H1 (cell line): ENCODE data around the gene ANKRD66. TPM values are rescaled to one million over a fixed set of nuclear protein-coding genes. Genes with fewer than 3 reads are reported as not detected.

Experiments used
- CTCF ChIA-PET: fragments of 300-600 bp; sonication (Branson Sonifier 250); formaldehyde crosslinking; loops from one replicate; lab custom pipeline; 2021; ENCODE audit not compliant: partially characterized antibody; lab: Charles Lee
- POLR2A ChIA-PET: fragments of 300-600 bp; sonication (Branson Sonifier 250); formaldehyde crosslinking; loops from one replicate; lab custom pipeline; 2021; ENCODE audit warnings: inconsistent platforms; ENCODE audit not compliant: partially characterized antibody; lab: Charles Lee
- DNase-seq, 2 experiments: peaks; one replicate each; pipeline versions ENCODE4 v3.0.0 to v3.0.0-alpha.2; 2010 to 2022; ENCODE audit warnings: low spot score in 2 of 2, low read depth in 1 of 2, mixed read lengths in 1 of 2
- FAIRE-seq: peaks from 2 replicates; lab custom pipeline; 2011; peaks lifted over from hg19 to GRCh38; lab: Jason Lieb, UNC
- H2AFZ ChIP-seq: 2 replicates; pipeline ENCODE4 v1.8.1; 2012; ENCODE audit warnings: low read length, inconsistent platforms
- H2AK5ac ChIP-seq: 2 replicates; pipeline ENCODE4 v1.6.1; 2013; ENCODE audit warnings: low read depth, low read length
- H2BK120ac ChIP-seq: replicated peaks from 2 replicates; pipeline ENCODE3; 2013; ENCODE audit warnings: low read depth, low read length, inconsistent platforms
- H2BK12ac ChIP-seq: 2 replicates; pipeline ENCODE4 v1.6.1; 2013; ENCODE audit warnings: low read depth, low read length
- H2BK15ac ChIP-seq: 2 replicates; pipeline ENCODE4 v1.6.1; 2013; ENCODE audit warnings: low read length
- H2BK20ac ChIP-seq: 2 replicates; pipeline ENCODE4 v1.6.1; 2013; ENCODE audit warnings: low read length
- H2BK5ac ChIP-seq: 2 replicates; pipeline ENCODE4 v1.6.1; 2013; ENCODE audit warnings: low read depth, low read length
- H3K14ac ChIP-seq: 2 replicates; pipeline ENCODE4 v1.6.1; 2013; ENCODE audit warnings: inconsistent platforms; ENCODE audit not compliant: insufficient read length
- H3K18ac ChIP-seq: 2 replicates; pipeline ENCODE4 v1.6.1; 2013; ENCODE audit warnings: low read length; ENCODE audit errors: extremely low read depth
- H3K23ac ChIP-seq: 2 replicates; pipeline ENCODE4 v1.6.1; 2013; ENCODE audit warnings: inconsistent platforms; ENCODE audit not compliant: insufficient read length
- H3K23me2 ChIP-seq: 2 replicates; pipeline ENCODE4 v1.6.1; 2013; ENCODE audit warnings: low read depth, low read length
- H3K27ac ChIP-seq: 2 replicates; pipeline ENCODE4 v1.6.1; 2011; ENCODE audit warnings: low read depth, low read length, inconsistent platforms
- H3K27me3 ChIP-seq, 4 experiments: replicated peaks in 1 of 4; 1 replicate in 1 of 4; 2 replicates in 3 of 4; pipeline versions ENCODE4 v1.6.1 to v1.8.1; 2011 to 2013; ENCODE audit warnings: low read length in 3 of 4, mild to moderate bottlenecking in 3 of 4, inconsistent platforms in 2 of 4, mixed read lengths in 2 of 4, moderate library complexity in 1 of 4; ENCODE audit not compliant: control insufficient read depth in 3 of 4, insufficient read depth in 3 of 4; ENCODE audit errors: extremely low read depth in 1 of 4
- H3K36me3 ChIP-seq, 4 experiments: 2 replicates each; pipeline versions ENCODE4 v1.6.1 to v1.8.1; 2011 to 2013; ENCODE audit warnings: mild to moderate bottlenecking in 4 of 4, low read length in 3 of 4, moderate library complexity in 2 of 4, control low read depth in 1 of 4, inconsistent platforms in 1 of 4; ENCODE audit not compliant: insufficient read depth in 4 of 4, control insufficient read depth in 2 of 4
- H3K4ac ChIP-seq: replicated peaks from 2 replicates; pipeline ENCODE3; 2013; ENCODE audit warnings: low read length, low read depth, mixed read lengths, inconsistent platforms; ENCODE audit not compliant: insufficient read length
- H3K4me1 ChIP-seq, 4 experiments: replicated peaks in 1 of 4; 1 replicate in 1 of 4; 2 replicates in 3 of 4; pipeline versions ENCODE4 v1.6.1 to v1.8.1; 2011 to 2013; ENCODE audit warnings: low read length in 3 of 4, inconsistent platforms in 2 of 4, mixed read lengths in 1 of 4; ENCODE audit not compliant: insufficient read depth in 4 of 4, control insufficient read depth in 3 of 4
- H3K4me2 ChIP-seq, 2 experiments: 2 replicates each; pipeline versions ENCODE4 v1.6.1 to v1.8.1; 2011 to 2013; ENCODE audit warnings: low read depth in 2 of 2, low read length in 2 of 2, control low read depth in 1 of 2, inconsistent platforms in 1 of 2, mild to moderate bottlenecking in 1 of 2; ENCODE audit not compliant: insufficient read depth in 1 of 2
- H3K4me3 ChIP-seq, 4 experiments: fragments of 200-600, 300-600 bp in 1 of 4; sonication (generic), shearing (Covaris generic), sonication (Bioruptor Twin) in 1 of 4; 2 replicates each; pipeline versions ENCODE4 v1.5.1 to v1.8.1; 2011 to 2016; ENCODE audit warnings: low read length in 4 of 4, low read depth in 3 of 4, control low read depth in 2 of 4, inconsistent platforms in 2 of 4, mild to moderate bottlenecking in 2 of 4, mixed read lengths in 1 of 4, moderate library complexity in 1 of 4; ENCODE audit not compliant: insufficient read depth in 2 of 4; ENCODE audit errors: extremely low read depth in 1 of 4
- H3K56ac ChIP-seq: replicated peaks from 2 replicates; pipeline ENCODE3; 2013; ENCODE audit warnings: low read depth, mild to moderate bottlenecking, mixed read lengths, low read length, inconsistent platforms; ENCODE audit not compliant: insufficient read length
- H3K79me1 ChIP-seq: 2 replicates; pipeline ENCODE4 v1.6.1; 2013; ENCODE audit warnings: low read depth, low read length, control low read depth
- H3K79me2 ChIP-seq, 2 experiments: 2 replicates each; pipeline versions ENCODE4 v1.6.1 to v1.8.1; 2012 to 2013; ENCODE audit warnings: low read length in 2 of 2, mild to moderate bottlenecking in 2 of 2, inconsistent platforms in 1 of 2; ENCODE audit not compliant: insufficient read depth in 2 of 2, control insufficient read depth in 1 of 2
- H3K9ac ChIP-seq, 4 experiments: replicated peaks in 1 of 4; 1 replicate in 1 of 4; 2 replicates in 3 of 4; pipeline versions ENCODE4 v1.6.1 to v1.8.1; 2011 to 2013; ENCODE audit warnings: low read depth in 3 of 4, low read length in 3 of 4, control low read depth in 2 of 4, mild to moderate bottlenecking in 2 of 4, moderate library complexity in 2 of 4, inconsistent platforms in 1 of 4; ENCODE audit errors: extremely low read depth in 1 of 4
- H3K9me3 ChIP-seq, 2 experiments: 2 replicates each; pipeline versions ENCODE4 v1.6.1 to v1.8.1; 2012 to 2013; ENCODE audit warnings: mild to moderate bottlenecking in 2 of 2, moderate library complexity in 2 of 2, control low read depth in 1 of 2, inconsistent platforms in 1 of 2, low read depth in 1 of 2, low read length in 1 of 2, mixed read lengths in 1 of 2; ENCODE audit not compliant: insufficient read depth in 2 of 2
- H4K20me1 ChIP-seq, 2 experiments: replicated peaks in 1 of 2; 2 replicates each; pipeline versions ENCODE3 to v1.8.1; 2011 to 2013; ENCODE audit warnings: inconsistent platforms in 2 of 2, low read length in 2 of 2, mild to moderate bottlenecking in 1 of 2; ENCODE audit not compliant: insufficient read depth in 2 of 2, control insufficient read depth in 1 of 2
- H4K5ac ChIP-seq: 2 replicates; pipeline ENCODE4 v1.6.1; 2013; ENCODE audit warnings: low read length, low read depth, mixed read lengths, inconsistent platforms; ENCODE audit not compliant: insufficient read length
- H4K8ac ChIP-seq: 2 replicates; pipeline ENCODE4 v1.8.0; 2013; ENCODE audit warnings: mild to moderate bottlenecking, moderate library complexity, low read length, inconsistent platforms; ENCODE audit not compliant: insufficient read depth; ENCODE audit errors: extremely low read depth
- H4K91ac ChIP-seq: replicated peaks from 2 replicates; pipeline ENCODE3; 2013; ENCODE audit warnings: low read length, mixed read lengths, inconsistent platforms; ENCODE audit not compliant: insufficient read length
- BACH1 ChIP-seq: IDR thresholded peaks from 2 replicates; pipeline ENCODE4 v1.6.1; 2012; ENCODE audit warnings: low read length, improper control_type of control experiment
- CHD1 ChIP-seq: IDR thresholded peaks from 2 replicates; pipeline ENCODE4 v1.6.1; 2012; ENCODE audit warnings: low read depth, low read length, improper control_type of control experiment
- KDM5A ChIP-seq: fragments of 200-600 bp; IDR thresholded peaks from 2 replicates; pipeline ENCODE4 v1.7.1; 2012; ENCODE audit warnings: mild to moderate bottlenecking, low read length, inconsistent platforms, mixed read lengths
- RBBP5 ChIP-seq: IDR thresholded peaks from 2 replicates; pipeline ENCODE4 v1.7.1; 2012; ENCODE audit warnings: low read depth, mild to moderate bottlenecking, inconsistent platforms, low read length, moderate library complexity, borderline replicate concordance
- RFX5 ChIP-seq: IDR thresholded peaks from 2 replicates; pipeline ENCODE4 v1.6.1; 2011; ENCODE audit warnings: low read depth, low read length, improper control_type of control experiment, borderline replicate concordance
- SIRT6 ChIP-seq: IDR thresholded peaks from one replicate; pipeline ENCODE4 v1.7.1; 2012; ENCODE audit warnings: low read length, inconsistent platforms
- SP2 ChIP-seq: IDR thresholded peaks from 2 replicates; pipeline ENCODE4 v1.6.1; 2012; ENCODE audit warnings: mild to moderate bottlenecking, low read length, inconsistent platforms
- SRF ChIP-seq: IDR thresholded peaks from 2 replicates; pipeline ENCODE4 v1.6.1; 2011; ENCODE audit warnings: mild to moderate bottlenecking, low read depth, low read length, moderate library complexity
- YY1 ChIP-seq: IDR thresholded peaks from 2 replicates; pipeline ENCODE4 v1.6.1; 2011; ENCODE audit warnings: low read depth, mild to moderate bottlenecking, low read length
- WGBS, 2 experiments: shearing (Covaris generic) in 1 of 2; methylation state at CpG; one replicate each; pipeline versions ENCODE4 v1.1.6 to v1.1.7; 2013 to 2015; ENCODE audit warnings: low lambda C conversion rate in 2 of 2, mixed read lengths in 2 of 2, inconsistent platforms in 1 of 2, low coverage in 1 of 2, missing lambda C conversion rate in 1 of 2; ENCODE audit not compliant: insufficient replicate concordance in 2 of 2, insufficient coverage in 1 of 2, insufficient read length in 1 of 2; ENCODE audit errors: extremely low coverage in 1 of 2, missing lambda C conversion rate in 1 of 2; 5-methylcytosine and 5-hydroxymethylcytosine counted together
- polyA plus RNA-seq, 7 experiments: library from polyadenylated mRNA; depleted of rRNA in 3 of 7; stranded (reverse) in 5 of 7; unstranded in 2 of 7; fragments of >200 nt in 5 of 7; fragments of 200-250 nt in 2 of 7; gene quantifications; 1 replicate in 5 of 7; 2 replicates in 1 of 7; 4 replicates in 1 of 7; pipeline versions ENCODE4 v1.2.1 to v1.2.3, GENCODE V29; 2011 to 2013; ENCODE audit warnings: missing spikeins in 2 of 7, mixed read lengths in 2 of 7
- total RNA-seq: library from RNA; stranded (reverse); fragmentation: NEBNext Ultra II Directional; extraction: Animal tissue kit (Norgen Biotek cat#: 25700); gene quantifications from 2 replicates; pipeline ENCODE4 v1.2.1, GENCODE V29; 2021

ANKRD66 gene
- total and polyA plus RNA-seq, 2 of the 8 experiments (the other 6 are each of a cell fraction or from before 2014, with no cell fraction given) = 0.05 TPM; not detected in 1

DNA sequence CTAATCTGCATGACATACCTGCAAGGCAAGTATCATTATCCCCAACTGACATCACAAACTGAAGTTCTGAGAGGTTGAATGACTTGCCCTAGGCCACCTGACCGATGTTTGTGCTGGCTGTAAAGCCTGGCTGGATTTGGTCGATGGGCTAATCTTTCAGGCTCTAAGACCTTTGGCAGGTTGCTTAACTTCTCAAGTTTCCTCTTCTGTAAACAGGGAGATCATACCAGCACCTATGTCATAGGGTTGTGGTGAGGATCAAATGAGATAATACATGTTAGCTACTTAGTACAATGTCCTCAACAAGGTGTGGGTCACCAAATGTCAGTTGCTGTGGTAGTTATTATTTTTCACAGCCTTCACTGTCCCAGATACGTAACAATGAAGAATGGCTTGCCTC is 14.2 kb downstream of the ANKRD66 start:
- POLR2A ChIA-PET = no interaction called here
- no peak for FAIRE-seq
- H3K56ac ChIP-seq = no peak overlapping the region

More for the DNA sequence above, 14.2 kb downstream of the ANKRD66 start:
- CTCF ChIA-PET = interaction anchor here (0.8 kb wide), 1 partner anchor 22 kb away, joined by 3 read pairs; no protein-coding TSS in a partner anchor
- TF ChIP-seq BACH1 (no peak), RFX5 (no peak), SP2 (no peak), SIRT6 (no peak), SRF (no peak), YY1 (no peak), CHD1 (no peak), KDM5A (no peak), RBBP5 (no peak)
- H2AFZ ChIP-seq = no peak overlapping the region
- 96% methylated on average over 3 of the region's 3 CpGs; no CpG with 5 or more reads in 1 of the 2 experiments for WGBS, 2 experiments
- no peaks in the 10 kb centered on the region for H3K79me2 ChIP-seq
- H3K23ac ChIP-seq = no peak overlapping the region
- H3K18ac ChIP-seq = no peak overlapping the region
- no peaks in the 10 kb centered on the region for H3K79me1 ChIP-seq
- H3K36me3 ChIP-seq = no peaks in the 10 kb centered on the region
- H4K91ac ChIP-seq = no peak overlapping the region
- no peak overlapping the region for H2BK5ac ChIP-seq
- H2BK12ac ChIP-seq = no peak overlapping the region
- no peak for DNase-seq
- H3K4me3 ChIP-seq = no peak overlapping the region
- H3K9me3 ChIP-seq = no peaks in the 10 kb centered on the region
- H2BK120ac ChIP-seq = no peak overlapping the region
- no peak overlapping the region for H3K4me2 ChIP-seq
- H4K20me1 ChIP-seq = no peaks in the 10 kb centered on the region
- H3K27me3 ChIP-seq = no peaks in the 10 kb centered on the region
- no peak overlapping the region for H3K4ac ChIP-seq
- no peak overlapping the region for H4K5ac ChIP-seq
- no peak overlapping the region for H3K9ac ChIP-seq
- no peak overlapping the region for H2BK15ac ChIP-seq
- no peak overlapping the region for H4K8ac ChIP-seq
- no peak overlapping the region for H3K14ac ChIP-seq
- no peak overlapping the region for H2AK5ac ChIP-seq
- H3K27ac ChIP-seq = no peak overlapping the region
- no peak overlapping the region for H2BK20ac ChIP-seq
- H3K23me2 ChIP-seq = no peaks in the 10 kb centered on the region
- peaks cover 0 to 7% (median 3%) of the 10 kb centered on the region in 4 experiments; a peak in 3 of 7 replicates for H3K4me1 ChIP-seq
